IMR-90 (cell line): ENCODE measurements around the gene PTPRK.

Source experiments
- POLR2A ChIP-seq: IDR thresholded peaks from 2 replicates; pipeline ENCODE4 v1.6.1; 2012; ENCODE audit warnings: mild to moderate bottlenecking, low read depth, low read length
- TF ChIP-seq, protein P1 (sequence below): conservative IDR thresholded peaks from 2 replicates; pipeline ENCODE4 v1.5.1; 2012; ENCODE audit warnings: mild to moderate bottlenecking, low read depth, low read length, improper control_type of control experiment

DNA sequence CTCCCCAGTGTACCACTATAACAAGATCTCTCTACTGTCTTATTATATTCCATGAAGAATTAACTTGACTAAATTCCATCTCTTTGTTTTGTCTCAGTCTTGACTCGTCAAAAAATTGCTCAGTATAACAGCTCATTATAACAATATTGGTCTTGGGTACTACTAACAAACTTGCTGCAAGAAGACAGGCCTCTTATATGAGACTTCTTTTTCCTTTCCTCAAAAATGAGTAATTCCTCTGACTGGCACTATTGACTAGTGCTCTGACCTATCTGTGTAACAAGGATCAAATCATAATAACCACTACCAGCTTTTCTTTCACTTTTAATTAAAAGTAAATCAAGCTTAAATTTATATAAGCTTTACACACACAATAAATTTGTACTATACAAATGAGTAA lies 528.3 kb downstream of the PTPRK start:
- TF ChIP-seq POLR2A = no peak
- TF ChIP-seq, protein P1, sequence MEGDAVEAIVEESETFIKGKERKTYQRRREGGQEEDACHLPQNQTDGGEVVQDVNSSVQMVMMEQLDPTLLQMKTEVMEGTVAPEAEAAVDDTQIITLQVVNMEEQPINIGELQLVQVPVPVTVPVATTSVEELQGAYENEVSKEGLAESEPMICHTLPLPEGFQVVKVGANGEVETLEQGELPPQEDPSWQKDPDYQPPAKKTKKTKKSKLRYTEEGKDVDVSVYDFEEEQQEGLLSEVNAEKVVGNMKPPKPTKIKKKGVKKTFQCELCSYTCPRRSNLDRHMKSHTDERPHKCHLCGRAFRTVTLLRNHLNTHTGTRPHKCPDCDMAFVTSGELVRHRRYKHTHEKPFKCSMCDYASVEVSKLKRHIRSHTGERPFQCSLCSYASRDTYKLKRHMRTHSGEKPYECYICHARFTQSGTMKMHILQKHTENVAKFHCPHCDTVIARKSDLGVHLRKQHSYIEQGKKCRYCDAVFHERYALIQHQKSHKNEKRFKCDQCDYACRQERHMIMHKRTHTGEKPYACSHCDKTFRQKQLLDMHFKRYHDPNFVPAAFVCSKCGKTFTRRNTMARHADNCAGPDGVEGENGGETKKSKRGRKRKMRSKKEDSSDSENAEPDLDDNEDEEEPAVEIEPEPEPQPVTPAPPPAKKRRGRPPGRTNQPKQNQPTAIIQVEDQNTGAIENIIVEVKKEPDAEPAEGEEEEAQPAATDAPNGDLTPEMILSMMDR = no peak
